BJ (cell line): ENCODE results near the gene STRBP. TPM values are rescaled to one million over a fixed set of nuclear protein-coding genes. Genes with fewer than 3 reads are reported as not detected.

Experiments
- CTCF ChIA-PET: fragments of 350-600 bp; formaldehyde crosslinking; extraction: SDS; loops from one replicate; lab custom pipeline; 2021; ENCODE audit warnings: antibody characterized with exemption, inconsistent platforms; lab: Yijun Ruan, JAX
- POLR2A ChIA-PET: fragments of 300-600 bp; sonication (Branson Sonifier 250); formaldehyde crosslinking; extraction: SDS; loops from one replicate; lab custom pipeline; 2021; ENCODE audit warnings: antibody characterized with exemption; lab: Charles Lee
- DNase-seq: peaks from one replicate; pipeline ENCODE4 v3.0.0-alpha.2; 2011; ENCODE audit warnings: low read depth
- H3K27me3 ChIP-seq: 2 replicates; pipeline ENCODE4 v1.6.0; 2011; ENCODE audit warnings: low read length; ENCODE audit not compliant: control insufficient read depth, insufficient read depth
- H3K36me3 ChIP-seq: 2 replicates; pipeline ENCODE4 v1.5.1; 2011; ENCODE audit warnings: low read length; ENCODE audit not compliant: control insufficient read depth, insufficient read depth
- H3K4me3 ChIP-seq: 2 replicates; pipeline ENCODE4 v1.5.1; 2011; ENCODE audit warnings: low read depth, mild to moderate bottlenecking, control low read depth, low read length
- CTCF ChIP-seq: IDR thresholded peaks from 2 replicates; pipeline ENCODE4 v1.5.1; 2011; ENCODE audit warnings: low read depth, mild to moderate bottlenecking, control low read depth, inconsistent platforms, low read length, moderate library complexity; ENCODE audit not compliant: insufficient read depth
- polyA plus RNA-seq: library from polyadenylated mRNA; depleted of rRNA; stranded (reverse); fragments of >200 nt; gene quantifications from 2 replicates; pipeline ENCODE4 v1.2.3, GENCODE V29; 2011

STRBP gene
- polyA plus RNA-seq, 1 experiment = 1.1 TPM

- ChIA-PET POLR2A (no interaction called here), CTCF (no interaction called here)
- no peak for TF ChIP-seq CTCF
- no peak overlapping the region for H3K4me3 ChIP-seq
- no peaks in the 10 kb centered on the region for H3K27me3 ChIP-seq
- no peak for DNase-seq
- no peaks in the 10 kb centered on the region for H3K36me3 ChIP-seq
Measured at GRCh38 chr9:123167474-123167873, 100.9 kb downstream of the STRBP start.

- no peaks in the 10 kb centered on the region for H3K27me3 ChIP-seq
- DNase-seq = no peak
- CTCF ChIA-PET = no interaction called here
- POLR2A ChIA-PET = no interaction called here
- no peaks in the 10 kb centered on the region for H3K36me3 ChIP-seq
- H3K4me3 ChIP-seq = no peak overlapping the region
- TF ChIP-seq CTCF = no peak
Measured at GRCh38 chr9:123165813-123166212, 102.6 kb downstream of the STRBP start.

- H3K27me3 ChIP-seq = no peaks in the 10 kb centered on the region
- TF ChIP-seq CTCF = no peak
- H3K36me3 ChIP-seq = no peaks in the 10 kb centered on the region
- H3K4me3 ChIP-seq = no peak overlapping the region
- CTCF ChIA-PET = interaction anchor here (1.5 kb wide), 1 partner anchor 13 kb away, joined by 3 read pairs; no protein-coding TSS in a partner anchor
- no peak for DNase-seq
- POLR2A ChIA-PET = no interaction called here
Measured at GRCh38 chr9:123164285-123164684, 104.1 kb downstream of the STRBP start.

- DNase-seq = no peak
- Histone ChIP-seq H3K27me3 (no peaks in the 10 kb centered on the region), H3K36me3 (no peaks in the 10 kb centered on the region), H3K4me3 (no peak overlapping the region)
- no peak for TF ChIP-seq CTCF
- ChIA-PET CTCF (interaction anchor here (0.6 to 1.0 kb wide), 3 partner anchors 9 to 59 kb away, joined by 3 read pairs; no protein-coding TSS in a partner anchor), POLR2A (no interaction called here)
Measured at GRCh38 chr9:123162791-123163345, 105.5 kb downstream of the STRBP start.

GRCh38 chr9:123162360-123162759, 106.0 kb downstream of the STRBP start:
- CTCF ChIA-PET = interaction anchor here (0.6 to 1.0 kb wide), 2 partner anchors 9 to 45 kb away, joined by 3 read pairs; no protein-coding TSS in a partner anchor
- POLR2A ChIA-PET = no interaction called here
- DNase-seq = no peak
- Histone ChIP-seq H3K36me3 (no peaks in the 10 kb centered on the region), H3K27me3 (no peaks in the 10 kb centered on the region), H3K4me3 (no peak overlapping the region)
- no peak for TF ChIP-seq CTCF
